GM12892 (cell line): Measurements from ENCODE around the gene ALPG.

ENCODE experiments used
- POLR2A ChIP-seq: IDR thresholded peaks from 2 replicates; pipeline ENCODE4 v1.6.1; 2011; ENCODE audit warnings: low read depth, low read length, control low read depth
- POLR2AphosphoS5 ChIP-seq: IDR thresholded peaks from 2 replicates; pipeline ENCODE4 v1.6.1; 2011; ENCODE audit warnings: low read depth, low read length, control low read depth

DNA sequence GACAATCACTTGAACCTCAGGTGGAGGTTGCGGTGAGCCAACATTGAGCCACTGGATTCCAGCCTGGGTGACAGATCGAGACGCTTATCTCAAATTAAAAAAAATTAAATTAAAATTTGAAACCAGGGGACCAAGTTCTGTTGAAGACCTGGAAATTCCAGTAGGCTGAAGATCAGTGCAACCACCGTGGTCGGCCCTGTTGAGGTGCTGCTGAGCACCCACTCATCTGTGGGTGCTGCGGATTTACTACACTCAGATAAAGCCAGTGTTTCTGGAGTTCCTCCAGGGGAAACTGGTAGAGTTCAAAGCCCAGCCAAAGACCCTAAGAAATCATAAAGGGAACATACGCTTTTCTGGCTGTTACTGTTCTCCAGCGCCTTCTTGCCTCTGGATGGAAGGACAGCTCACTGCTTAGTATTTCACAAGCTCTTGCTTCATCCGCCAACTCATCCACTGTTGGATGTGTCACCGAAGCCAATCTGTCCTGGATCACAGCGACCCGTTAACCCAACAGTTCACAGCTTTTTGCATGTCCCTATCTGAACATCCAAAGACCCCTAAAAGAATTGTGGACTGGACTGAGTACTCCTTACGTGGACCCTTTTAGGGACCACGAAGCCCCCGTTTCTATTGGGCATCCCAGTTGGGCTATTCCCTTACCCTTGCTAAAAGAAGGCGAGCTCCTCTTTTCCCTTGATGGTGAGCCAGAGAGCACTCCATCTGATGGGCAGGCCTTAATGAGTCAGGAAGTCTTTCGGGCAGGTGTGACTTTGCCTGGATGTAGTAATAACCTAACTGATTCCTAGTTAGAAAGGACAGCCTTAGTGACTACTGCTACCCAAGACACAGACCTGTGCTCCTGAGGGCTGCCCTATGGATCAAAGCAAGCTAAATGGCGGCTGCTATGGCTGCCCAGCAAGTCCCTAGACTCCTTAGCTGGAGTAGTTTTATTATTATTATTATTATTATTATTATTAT is 34.1 kb upstream of the ALPG start:
- TF ChIP-seq POLR2AphosphoS5 (no peak), POLR2A (no peak)
